IMR-90 (cell line): ENCODE data around the gene MLKL.

Source experiments
- BHLHE40 ChIP-seq: fragments of 150-350 bp; IDR thresholded peaks from 2 replicates; pipeline ENCODE4 v1.6.1; 2016; ENCODE audit warnings: mild to moderate bottlenecking, low read depth, low read length
- CEBPB ChIP-seq: IDR thresholded peaks from 2 replicates; pipeline ENCODE4 v1.6.1; 2012; ENCODE audit warnings: low read depth, low read length, improper control_type of control experiment
- CHD1 ChIP-seq: IDR thresholded peaks from 2 replicates; pipeline ENCODE4 v1.6.1; 2012; ENCODE audit warnings: low read depth, low read length, improper control_type of control experiment
- CTCF ChIP-seq: conservative IDR thresholded peaks from 2 replicates; pipeline ENCODE4 v1.5.1; 2012; ENCODE audit warnings: mild to moderate bottlenecking, low read depth, low read length, improper control_type of control experiment
- ELK1 ChIP-seq: fragments of 150-350 bp; IDR thresholded peaks from 2 replicates; pipeline ENCODE4 v1.6.1; 2016; ENCODE audit warnings: low read depth, mild to moderate bottlenecking, low read length, moderate library complexity, borderline replicate concordance
- MAFK ChIP-seq: IDR thresholded peaks from 2 replicates; pipeline ENCODE4 v1.6.1; 2012; ENCODE audit warnings: low read depth, low read length, improper control_type of control experiment
- MAZ ChIP-seq: IDR thresholded peaks from 2 replicates; pipeline ENCODE4 v1.6.1; 2012; ENCODE audit warnings: low read depth, mild to moderate bottlenecking, low read length, improper control_type of control experiment, moderate library complexity, borderline replicate concordance
- MXI1 ChIP-seq: IDR thresholded peaks from 2 replicates; pipeline ENCODE4 v1.6.1; 2012; ENCODE audit warnings: low read depth, mild to moderate bottlenecking, low read length, moderate library complexity, borderline replicate concordance
- POLR2A ChIP-seq: IDR thresholded peaks from 2 replicates; pipeline ENCODE4 v1.6.1; 2012; ENCODE audit warnings: mild to moderate bottlenecking, low read depth, low read length
- RAD21 ChIP-seq: IDR thresholded peaks from 2 replicates; pipeline ENCODE4 v1.6.1; 2012; ENCODE audit warnings: low read length, improper control_type of control experiment
- RFX5 ChIP-seq: IDR thresholded peaks from 2 replicates; pipeline ENCODE4 v1.8.0; 2012; ENCODE audit warnings: low read depth, mild to moderate bottlenecking, low read length, moderate library complexity
- USF2 ChIP-seq: fragments of 150-350 bp; IDR thresholded peaks from 2 replicates; pipeline ENCODE4 v1.6.1; 2017; ENCODE audit warnings: mild to moderate bottlenecking, antibody characterized with exemption, low read length, low read depth

GRCh38 chr16:74721716-74722115 is 21.1 kb upstream of the MLKL start:
- TF ChIP-seq CTCF: no peak
- no peak for TF ChIP-seq BHLHE40
- no peak for TF ChIP-seq MXI1
- TF ChIP-seq RFX5: no peak
- TF ChIP-seq RAD21: no peak
- TF ChIP-seq ELK1: no peak
- TF ChIP-seq CEBPB: no peak
- no peak for TF ChIP-seq POLR2A
- TF ChIP-seq MAFK: no peak
- no peak for TF ChIP-seq USF2
- TF ChIP-seq MAZ: no peak
- no peak for TF ChIP-seq CHD1
